ENCODE data around the gene CD2. TPM values are rescaled to one million over a fixed set of nuclear protein-coding genes. Genes with fewer than 3 reads are reported as not detected.

CD2 gene
- total RNA-seq, 1 experiment from 2014 or later: not detected

DNA sequence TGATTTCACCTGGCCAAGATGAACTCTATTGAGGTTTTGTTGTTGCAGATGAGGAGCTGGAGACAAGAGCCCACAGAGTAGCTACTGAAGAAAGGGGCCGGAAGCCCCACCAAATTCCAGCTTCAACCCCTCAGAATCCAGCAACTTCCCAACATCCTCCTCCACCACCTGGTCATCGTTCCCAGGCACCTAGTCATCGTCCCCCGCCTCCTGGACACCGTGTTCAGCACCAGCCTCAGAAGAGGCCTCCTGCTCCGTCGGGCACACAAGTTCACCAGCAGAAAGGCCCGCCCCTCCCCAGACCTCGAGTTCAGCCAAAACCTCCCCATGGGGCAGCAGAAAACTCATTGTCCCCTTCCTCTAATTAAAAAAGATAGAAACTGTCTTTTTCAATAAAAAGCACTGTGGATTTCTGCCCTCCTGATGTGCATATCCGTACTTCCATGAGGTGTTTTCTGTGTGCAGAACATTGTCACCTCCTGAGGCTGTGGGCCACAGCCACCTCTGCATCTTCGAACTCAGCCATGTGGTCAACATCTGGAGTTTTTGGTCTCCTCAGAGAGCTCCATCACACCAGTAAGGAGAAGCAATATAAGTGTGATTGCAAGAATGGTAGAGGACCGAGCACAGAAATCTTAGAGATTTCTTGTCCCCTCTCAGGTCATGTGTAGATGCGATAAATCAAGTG is 14.3 kb downstream of the CD2 start:
- ChIA-PET POLR2A (ENCODE audit: low non-redundant PET) (no interaction called here), CTCF (no interaction called here)
- Histone ChIP-seq H3K36me3 (ENCODE audit: insufficient read depth, low read length, poor library complexity, severe bottlenecking) (no peaks in the 10 kb centered on the region), H3K27me3 (replicated peaks; ENCODE audit: insufficient read depth, low read depth, low read length, poor library complexity) (peaks cover 5% of the 10 kb centered on the region), H3K4me3 (ENCODE audit: low read depth, low read length, poor library complexity, severe bottlenecking) (no peak overlapping the region), H3K27ac (ENCODE audit: low read depth, low read length, poor library complexity, severe bottlenecking) (no peak overlapping the region), H3K9me3 (ENCODE audit: low read depth, low read length, poor library complexity, severe bottlenecking) (peaks cover 5% of the 10 kb centered on the region), H3K4me1 (ENCODE audit: insufficient read depth, low read length, poor library complexity, severe bottlenecking) (no peaks in the 10 kb centered on the region)
- intact Hi-C loops (cut with micrococcal nuclease; ENCODE audit: unreplicated experiment): no loop called here
- no peak for TF ChIP-seq EZH2 (IDR thresholded peaks at IDR 0.05; ENCODE audit: borderline replicate concordance, low read depth, low read length, poor library complexity, severe bottlenecking)
- TF ChIP-seq, protein P1, sequence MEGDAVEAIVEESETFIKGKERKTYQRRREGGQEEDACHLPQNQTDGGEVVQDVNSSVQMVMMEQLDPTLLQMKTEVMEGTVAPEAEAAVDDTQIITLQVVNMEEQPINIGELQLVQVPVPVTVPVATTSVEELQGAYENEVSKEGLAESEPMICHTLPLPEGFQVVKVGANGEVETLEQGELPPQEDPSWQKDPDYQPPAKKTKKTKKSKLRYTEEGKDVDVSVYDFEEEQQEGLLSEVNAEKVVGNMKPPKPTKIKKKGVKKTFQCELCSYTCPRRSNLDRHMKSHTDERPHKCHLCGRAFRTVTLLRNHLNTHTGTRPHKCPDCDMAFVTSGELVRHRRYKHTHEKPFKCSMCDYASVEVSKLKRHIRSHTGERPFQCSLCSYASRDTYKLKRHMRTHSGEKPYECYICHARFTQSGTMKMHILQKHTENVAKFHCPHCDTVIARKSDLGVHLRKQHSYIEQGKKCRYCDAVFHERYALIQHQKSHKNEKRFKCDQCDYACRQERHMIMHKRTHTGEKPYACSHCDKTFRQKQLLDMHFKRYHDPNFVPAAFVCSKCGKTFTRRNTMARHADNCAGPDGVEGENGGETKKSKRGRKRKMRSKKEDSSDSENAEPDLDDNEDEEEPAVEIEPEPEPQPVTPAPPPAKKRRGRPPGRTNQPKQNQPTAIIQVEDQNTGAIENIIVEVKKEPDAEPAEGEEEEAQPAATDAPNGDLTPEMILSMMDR (conservative IDR thresholded peaks at IDR 0.05; ENCODE audit: low read depth, low read length): no peak
- no peak for DNase-seq (ENCODE audit: low spot score)
- no TSS peak for BruUV-seq (replicated peaks)

DNA sequence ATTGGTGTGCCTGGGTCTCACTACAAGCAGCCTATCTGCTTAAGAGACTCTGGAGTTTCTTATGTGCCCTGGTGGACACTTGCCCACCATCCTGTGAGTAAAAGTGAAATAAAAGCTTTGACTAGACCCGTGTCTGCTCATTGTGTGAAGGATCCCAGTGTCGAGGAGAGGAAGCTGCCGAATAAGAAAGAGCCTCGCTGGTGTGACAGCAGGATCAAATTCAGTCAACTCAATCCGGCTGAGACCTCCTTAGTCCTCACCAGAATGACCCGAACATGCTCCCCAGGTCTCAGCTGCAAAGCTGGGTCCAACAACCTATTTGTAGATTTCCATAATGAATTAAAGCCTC is 14.8 kb downstream of the CD2 start:
- CTCF ChIA-PET: interaction anchor here (0.8 kb wide), 1 partner anchor 31 kb away, joined by 4 read pairs; no protein-coding TSS in a partner anchor
- no peaks in the 10 kb centered on the region for H3K36me3 ChIP-seq (ENCODE audit: insufficient read depth, low read length, poor library complexity, severe bottlenecking)

DNA sequence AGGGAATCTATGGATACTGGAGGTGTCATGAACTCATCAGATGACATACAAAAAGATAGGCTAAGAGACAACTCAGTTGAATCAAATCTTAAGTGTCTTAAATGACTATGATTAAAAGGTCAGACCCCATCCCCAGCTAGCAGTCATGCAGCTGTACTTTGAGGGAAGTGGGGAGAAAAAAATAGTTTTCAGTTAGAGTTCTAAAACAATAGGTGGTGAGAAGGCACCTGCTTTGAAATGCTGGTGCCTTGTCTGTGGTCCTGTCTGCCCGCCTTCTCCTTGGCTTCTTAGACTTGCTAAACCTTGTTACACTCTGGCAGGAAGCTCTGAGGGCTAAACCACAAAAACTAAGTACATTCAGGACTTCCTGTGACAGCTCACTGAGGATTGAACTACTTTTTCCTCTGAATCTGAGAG is 15.3 kb downstream of the CD2 start:
- TF ChIP-seq, protein P1 (conservative IDR thresholded peaks at IDR 0.05; ENCODE audit: low read depth, low read length): no peak
- TF ChIP-seq EZH2 (IDR thresholded peaks at IDR 0.05; ENCODE audit: borderline replicate concordance, low read depth, low read length, poor library complexity, severe bottlenecking): no peak
- Histone ChIP-seq H3K27me3 (replicated peaks; ENCODE audit: insufficient read depth, low read depth, low read length, poor library complexity) (peaks cover 5% of the 10 kb centered on the region), H3K36me3 (ENCODE audit: insufficient read depth, low read length, poor library complexity, severe bottlenecking) (no peaks in the 10 kb centered on the region), H3K27ac (ENCODE audit: low read depth, low read length, poor library complexity, severe bottlenecking) (no peak overlapping the region), H3K4me3 (ENCODE audit: low read depth, low read length, poor library complexity, severe bottlenecking) (no peak overlapping the region), H3K9me3 (ENCODE audit: low read depth, low read length, poor library complexity, severe bottlenecking) (peaks cover 6% of the 10 kb centered on the region), H3K4me1 (ENCODE audit: insufficient read depth, low read length, poor library complexity, severe bottlenecking) (no peaks in the 10 kb centered on the region)
- intact Hi-C loops (cut with micrococcal nuclease; ENCODE audit: unreplicated experiment): no loop called here
- DNase-seq (ENCODE audit: low spot score): no peak
- BruUV-seq (replicated peaks): no TSS peak
- CTCF ChIA-PET: interaction anchor here (0.8 kb wide), 1 partner anchor 32 kb away, joined by 4 read pairs; no protein-coding TSS in a partner anchor
- POLR2A ChIA-PET (ENCODE audit: low non-redundant PET): no interaction called here

More for the DNA sequence above, 14.8 kb downstream of the CD2 start:
- TF ChIP-seq, protein P1 (conservative IDR thresholded peaks at IDR 0.05; ENCODE audit: low read depth, low read length): no peak
- peaks cover 5% of the 10 kb centered on the region for H3K27me3 ChIP-seq (replicated peaks; ENCODE audit: insufficient read depth, low read depth, low read length, poor library complexity)
- no peak overlapping the region for H3K27ac ChIP-seq (ENCODE audit: low read depth, low read length, poor library complexity, severe bottlenecking)
- H3K9me3 ChIP-seq (ENCODE audit: low read depth, low read length, poor library complexity, severe bottlenecking): peaks cover 6% of the 10 kb centered on the region
- no peak for DNase-seq (ENCODE audit: low spot score)
- H3K4me1 ChIP-seq (ENCODE audit: insufficient read depth, low read length, poor library complexity, severe bottlenecking): no peaks in the 10 kb centered on the region
- intact Hi-C loops (cut with micrococcal nuclease; ENCODE audit: unreplicated experiment): no loop called here
- POLR2A ChIA-PET (ENCODE audit: low non-redundant PET): no interaction called here
- H3K4me3 ChIP-seq (ENCODE audit: low read depth, low read length, poor library complexity, severe bottlenecking): no peak overlapping the region
- BruUV-seq (replicated peaks): no TSS peak

Data from A673 (cell line).